Kidney epithelial cell (primary cell): ENCODE data around the gene CRB1. TPM values are rescaled to one million over a fixed set of nuclear protein-coding genes. Genes with fewer than 3 reads are reported as not detected.

Experiments
- DNase-seq: peaks from one replicate; pipeline ENCODE4 v3.0.0-alpha.2; 2010; ENCODE audit warnings: low read depth
- H3K27me3 ChIP-seq: 2 replicates; pipeline ENCODE4 v1.6.0; 2011; ENCODE audit warnings: low read length; ENCODE audit not compliant: control insufficient read depth, insufficient read depth
- H3K36me3 ChIP-seq: 2 replicates; pipeline ENCODE4 v1.5.1; 2011; ENCODE audit warnings: low read length; ENCODE audit not compliant: control insufficient read depth, insufficient read depth
- H3K4me3 ChIP-seq: 2 replicates; pipeline ENCODE4 v1.5.1; 2011; ENCODE audit warnings: low read depth, mild to moderate bottlenecking, control low read depth, low read length
- total RNA-seq: library from RNA; depleted of rRNA; stranded (reverse); fragments of >200 nt; gene quantifications from 2 replicates; pipeline ENCODE4 v1.2.3, GENCODE V29; 2015
- TF ChIP-seq, protein P1 (sequence below): IDR thresholded peaks from 2 replicates; pipeline ENCODE4 v1.5.1; 2011; ENCODE audit warnings: mild to moderate bottlenecking, moderate library complexity, low read length, control low read depth, inconsistent platforms; ENCODE audit not compliant: insufficient read depth, poor library complexity, severe bottlenecking

The CRB1 gene
- total RNA-seq, 1 donor from 2014 or later, result 0.33 TPM

- TF ChIP-seq, protein P1, sequence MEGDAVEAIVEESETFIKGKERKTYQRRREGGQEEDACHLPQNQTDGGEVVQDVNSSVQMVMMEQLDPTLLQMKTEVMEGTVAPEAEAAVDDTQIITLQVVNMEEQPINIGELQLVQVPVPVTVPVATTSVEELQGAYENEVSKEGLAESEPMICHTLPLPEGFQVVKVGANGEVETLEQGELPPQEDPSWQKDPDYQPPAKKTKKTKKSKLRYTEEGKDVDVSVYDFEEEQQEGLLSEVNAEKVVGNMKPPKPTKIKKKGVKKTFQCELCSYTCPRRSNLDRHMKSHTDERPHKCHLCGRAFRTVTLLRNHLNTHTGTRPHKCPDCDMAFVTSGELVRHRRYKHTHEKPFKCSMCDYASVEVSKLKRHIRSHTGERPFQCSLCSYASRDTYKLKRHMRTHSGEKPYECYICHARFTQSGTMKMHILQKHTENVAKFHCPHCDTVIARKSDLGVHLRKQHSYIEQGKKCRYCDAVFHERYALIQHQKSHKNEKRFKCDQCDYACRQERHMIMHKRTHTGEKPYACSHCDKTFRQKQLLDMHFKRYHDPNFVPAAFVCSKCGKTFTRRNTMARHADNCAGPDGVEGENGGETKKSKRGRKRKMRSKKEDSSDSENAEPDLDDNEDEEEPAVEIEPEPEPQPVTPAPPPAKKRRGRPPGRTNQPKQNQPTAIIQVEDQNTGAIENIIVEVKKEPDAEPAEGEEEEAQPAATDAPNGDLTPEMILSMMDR, result no peak
- DNase-seq, result no peak
- H3K36me3 ChIP-seq, result no peaks in the 10 kb centered on the region
- H3K27me3 ChIP-seq, result no peaks in the 10 kb centered on the region
- H3K4me3 ChIP-seq, result no peak overlapping the region
These were observed 16.9 kb downstream of the CRB1 start for GRCh38 chr1:197284966-197285365.

DNA sequence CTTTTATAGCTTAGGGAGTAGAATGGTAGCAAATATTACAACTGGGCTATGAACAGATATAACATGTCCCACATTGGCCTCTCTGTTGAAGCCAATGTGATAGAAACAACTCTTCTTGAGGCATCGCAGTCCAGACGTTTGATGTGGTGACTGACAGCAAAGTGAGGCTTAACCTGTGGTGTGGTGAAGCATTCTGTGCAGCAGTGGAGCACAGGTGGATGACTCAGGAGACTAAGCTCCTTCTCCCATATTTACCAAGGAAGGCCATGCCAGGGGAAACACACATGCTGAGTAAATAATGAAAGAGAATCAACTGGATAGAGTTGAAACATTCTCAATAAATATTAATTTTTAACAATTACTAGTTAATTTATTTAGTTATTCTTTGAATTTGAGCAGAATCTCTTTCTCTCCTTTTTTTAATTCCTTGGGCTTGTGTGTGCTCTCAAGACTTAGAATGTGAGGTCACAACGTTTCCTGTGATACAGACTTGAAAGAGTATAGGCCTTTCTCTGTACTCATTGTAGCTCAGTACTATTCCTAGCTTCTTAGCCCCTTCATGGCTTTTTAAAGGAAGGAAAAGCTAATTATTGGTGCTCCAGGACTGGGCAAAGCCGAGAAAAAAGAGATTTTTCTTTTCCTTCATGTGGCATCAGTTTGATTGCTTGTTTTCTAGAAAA lies 17.6 kb downstream of the CRB1 start:
- no peaks in the 10 kb centered on the region for H3K27me3 ChIP-seq
- DNase-seq, result no peak
- no peaks in the 10 kb centered on the region for H3K36me3 ChIP-seq
- H3K4me3 ChIP-seq, result no peak overlapping the region
- TF ChIP-seq, protein P1, result no peak

DNA sequence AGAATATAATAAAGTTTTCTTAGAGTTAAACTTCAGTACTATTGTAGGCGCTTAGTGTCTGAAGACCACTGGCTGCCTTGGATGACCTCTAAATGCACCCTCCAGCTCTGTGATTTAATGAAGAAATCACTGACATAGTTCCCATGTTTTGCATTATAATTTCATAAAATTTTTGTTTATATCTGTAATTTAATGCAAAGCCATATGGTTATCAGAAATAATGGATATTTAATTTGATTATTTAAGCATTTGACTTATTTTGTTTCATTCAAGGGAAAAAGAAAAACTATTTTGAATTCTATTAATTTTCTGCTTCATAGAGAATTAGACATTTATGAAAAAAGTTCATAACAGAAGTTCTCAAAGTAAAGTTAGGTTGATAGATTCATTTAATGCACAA lies 18.6 kb downstream of the CRB1 start:
- TF ChIP-seq, protein P1, result no peak

DNA sequence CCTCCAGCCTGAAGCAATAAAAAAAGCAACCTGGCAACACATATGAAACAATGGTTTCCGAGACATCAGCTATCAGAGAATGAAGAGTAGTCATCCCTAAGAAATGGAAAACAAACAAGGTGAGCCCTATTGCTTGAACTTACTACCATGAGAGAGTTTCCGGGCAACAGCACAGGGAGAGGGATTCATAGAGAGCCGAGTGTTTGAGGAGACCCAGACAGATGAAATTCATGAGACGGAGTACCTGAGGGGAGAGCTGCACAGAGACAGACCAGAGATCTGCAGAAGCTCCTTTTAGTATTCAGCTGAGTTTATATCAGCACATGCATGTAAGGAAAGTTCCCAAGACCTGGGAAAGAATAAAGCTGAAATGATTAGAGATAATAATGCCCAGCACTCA lies 19.8 kb downstream of the CRB1 start:
- no peak overlapping the region for H3K4me3 ChIP-seq
- TF ChIP-seq, protein P1, result no peak
- H3K27me3 ChIP-seq, result no peaks in the 10 kb centered on the region
- no peaks in the 10 kb centered on the region for H3K36me3 ChIP-seq
- DNase-seq, result no peak

More for the DNA sequence above, 18.6 kb downstream of the CRB1 start:
- Histone ChIP-seq H3K27me3 (no peaks in the 10 kb centered on the region), H3K4me3 (no peak overlapping the region), H3K36me3 (no peaks in the 10 kb centered on the region)
- no peak for DNase-seq

DNA sequence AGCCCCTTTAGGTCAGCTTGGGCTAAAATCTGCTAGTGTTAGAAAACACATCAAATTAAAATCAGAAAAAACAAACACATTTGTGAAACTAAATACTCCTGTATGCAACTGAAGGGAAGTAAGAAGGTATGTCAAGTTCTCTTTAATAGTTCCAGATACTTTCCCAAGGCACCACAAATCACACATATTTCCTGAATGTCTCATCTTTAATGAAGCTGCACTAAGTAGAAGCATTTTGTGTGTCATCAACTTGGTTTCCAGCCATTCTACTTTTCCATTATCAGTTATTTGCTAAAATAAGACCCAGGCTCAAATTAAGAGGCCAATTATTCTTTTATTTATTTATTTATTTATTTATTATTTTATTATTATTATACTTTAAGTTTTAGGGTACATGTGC lies 34.7 kb downstream of the CRB1 start:
- peak; percentile 64 for DNase-seq
- H3K4me3 ChIP-seq, result no peak overlapping the region
- H3K36me3 ChIP-seq, result no peaks in the 10 kb centered on the region
- TF ChIP-seq, protein P1, result no peak
- no peaks in the 10 kb centered on the region for H3K27me3 ChIP-seq

- TF ChIP-seq, protein P1, result no peak
These were observed 35.4 kb downstream of the CRB1 start for GRCh38 chr1:197303463-197303862.

More at GRCh38 chr1:197303463-197303862, 35.4 kb downstream of the CRB1 start:
- no peaks in the 10 kb centered on the region for H3K27me3 ChIP-seq
- H3K4me3 ChIP-seq, result no peak overlapping the region
- no peak for DNase-seq
- H3K36me3 ChIP-seq, result no peaks in the 10 kb centered on the region
